ENCODE measurements around the gene KLC1.

- no peak for TF ChIP-seq CTCF (IDR thresholded peaks at IDR 0.05)
- no peak for TF ChIP-seq POLR2A (IDR thresholded peaks at IDR 0.05)
- TF ChIP-seq POLR2AphosphoS5 (IDR thresholded peaks at IDR 0.05) = no peak
Observed at GRCh38 chr14:103699901-103700752, 71.1 kb downstream of the KLC1 start.

Data from transverse colon (tissue), 4 donors.